ENCODE data around the gene CRIP2.

GRCh38 chr14:105476831-105477659 is 2.4 kb downstream of the CRIP2 start:
- TF ChIP-seq POLR2A (IDR thresholded peaks at IDR 0.05) (no peak), CTCF (IDR thresholded peaks at IDR 0.05) (no peak)

All from body of pancreas (tissue), 4 donors.